G401.6 (cell line): ENCODE results near the gene RPL39.
"Not testable (repeated sequence)": the region's sequence is repeated elsewhere in the genome, so short reads cannot be mapped to it uniquely, and the experiment has no call there.

ENCODE experiments used
- FAIRE-seq: peaks from 2 replicates; lab custom pipeline; 2012; peaks lifted over from hg19 to GRCh38; lab: Jason Lieb, UNC

RPL39 gene

DNA sequence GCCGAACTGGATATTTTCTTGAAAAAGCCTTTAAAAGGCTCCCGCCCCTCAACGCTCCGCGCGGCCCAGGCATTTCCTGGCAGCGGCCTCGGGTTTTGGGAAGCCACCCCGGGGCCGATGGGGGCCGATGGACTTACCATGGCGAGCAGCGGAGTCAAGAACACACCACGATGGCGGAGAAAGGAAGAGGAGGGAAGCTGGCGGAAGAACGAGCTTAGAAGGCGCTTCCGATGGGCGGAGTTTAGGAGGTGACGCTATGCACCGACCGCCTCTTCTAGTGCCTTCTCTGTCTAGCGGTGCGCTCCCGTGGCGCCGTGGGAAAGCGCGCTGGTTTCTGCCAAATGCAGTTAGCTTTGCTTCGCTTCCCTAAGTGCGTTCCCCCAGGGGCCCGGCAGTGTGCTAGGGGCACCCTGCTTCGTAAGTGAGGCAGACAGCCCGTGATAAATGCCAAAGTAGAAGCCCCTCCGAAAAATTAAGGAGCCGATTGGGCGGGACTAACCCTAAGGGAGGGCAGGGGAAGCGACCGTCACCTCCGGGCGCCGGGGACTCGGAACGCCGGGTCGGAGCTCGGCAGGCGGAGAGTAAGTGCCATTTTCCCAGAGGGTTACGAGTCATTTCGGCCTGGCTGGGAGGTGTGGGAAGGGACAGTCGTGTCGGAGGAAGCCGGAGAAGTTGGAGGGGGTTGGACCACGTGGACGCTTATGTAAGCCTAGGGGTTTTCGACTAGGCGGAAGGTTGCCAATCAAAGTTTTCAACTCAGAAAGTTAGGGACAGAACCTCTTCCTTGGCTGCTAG lies at the start of gene RPL39:
Gene RPL39 (minus strand): TSS at position 194 of the 795 bp plus-strand sequence. CDS start 54 bp downstream, at position 140.
- FAIRE-seq: peak; percentile 88

DNA sequence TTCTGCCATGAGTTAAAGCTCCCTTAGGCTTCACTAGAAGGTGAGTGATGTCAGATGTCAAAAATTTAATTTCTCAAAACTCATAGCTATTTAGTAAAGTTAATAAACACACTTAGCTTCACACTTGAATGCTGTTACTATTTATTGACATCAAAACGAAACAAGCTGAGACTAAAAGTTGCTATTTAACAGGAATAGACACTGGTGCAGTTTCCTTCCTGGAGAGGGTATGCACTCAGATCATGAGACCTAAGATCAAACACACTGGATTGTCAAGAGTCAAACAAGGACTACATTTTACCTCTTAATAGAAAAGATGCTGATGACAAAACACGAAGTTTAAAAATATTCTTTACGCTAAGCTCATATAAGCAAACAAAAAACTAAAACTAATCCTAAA lies 42.5 kb upstream of the RPL39 start:
- FAIRE-seq: no peak

GRCh38 chrX:119828446-119828845 lies 37.0 kb upstream of the RPL39 start:
- no peak for FAIRE-seq

DNA sequence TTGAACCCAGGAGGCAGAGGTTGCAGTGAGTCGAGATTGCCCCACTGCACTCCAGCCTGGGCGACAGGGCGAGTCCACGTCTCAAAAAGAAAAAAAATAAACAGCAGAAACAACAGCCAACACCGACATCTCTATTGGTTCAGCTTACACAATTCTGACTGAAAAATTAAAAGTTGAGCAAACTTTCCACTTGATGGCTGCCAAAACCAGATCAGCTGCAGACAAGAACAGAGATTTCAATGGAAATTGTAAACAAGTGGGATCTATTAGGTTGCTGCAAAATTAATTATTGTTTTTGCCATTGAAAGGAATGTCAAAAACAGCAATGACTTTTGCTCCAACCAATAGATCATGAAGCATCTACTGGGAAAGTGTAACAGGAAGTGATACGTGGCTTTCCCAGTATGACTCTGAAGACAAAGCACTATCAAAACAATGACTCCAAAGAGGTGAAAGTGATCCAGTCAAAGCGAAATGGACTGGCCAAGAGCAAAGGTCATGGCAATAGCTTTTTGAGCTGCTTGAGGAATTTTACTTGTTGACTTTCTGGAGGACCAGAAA lies 35.0 kb upstream of the RPL39 start:
- no peak for FAIRE-seq

- not testable (repeated sequence) for FAIRE-seq
These were observed 32.8 kb upstream of the RPL39 start for GRCh38 chrX:119824221-119824620.

- FAIRE-seq: not testable (repeated sequence)
These were observed 30.3 kb upstream of the RPL39 start for GRCh38 chrX:119821703-119822102.

DNA sequence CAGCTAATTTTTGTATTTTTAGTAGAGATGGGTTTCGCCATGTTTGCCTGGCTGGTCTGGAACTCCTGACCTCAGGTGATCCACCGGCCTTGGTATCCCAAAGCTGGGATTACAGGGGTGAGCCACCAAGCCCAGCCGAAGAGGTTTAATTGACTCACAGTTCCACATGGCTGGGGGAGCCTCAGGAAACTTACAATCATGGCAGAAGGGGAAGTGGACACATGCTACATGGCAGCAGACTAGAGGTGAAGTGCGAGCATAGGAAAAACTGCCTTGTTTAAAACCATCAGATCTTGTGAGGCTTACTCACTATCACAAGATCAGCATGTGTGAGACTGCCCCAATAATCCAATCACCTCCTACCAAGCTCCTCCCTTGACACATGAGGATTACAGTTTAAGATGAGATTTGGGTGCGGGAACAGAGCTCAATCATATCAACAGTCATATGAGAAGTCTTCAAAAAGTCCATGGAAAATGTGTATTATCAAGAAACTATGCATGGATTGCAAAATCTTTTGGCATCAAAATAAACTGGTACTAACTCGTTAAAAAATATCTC lies 25.8 kb upstream of the RPL39 start:
- FAIRE-seq: no peak

GRCh38 chrX:119816300-119816699 lies 24.9 kb upstream of the RPL39 start:
- no peak for FAIRE-seq

DNA sequence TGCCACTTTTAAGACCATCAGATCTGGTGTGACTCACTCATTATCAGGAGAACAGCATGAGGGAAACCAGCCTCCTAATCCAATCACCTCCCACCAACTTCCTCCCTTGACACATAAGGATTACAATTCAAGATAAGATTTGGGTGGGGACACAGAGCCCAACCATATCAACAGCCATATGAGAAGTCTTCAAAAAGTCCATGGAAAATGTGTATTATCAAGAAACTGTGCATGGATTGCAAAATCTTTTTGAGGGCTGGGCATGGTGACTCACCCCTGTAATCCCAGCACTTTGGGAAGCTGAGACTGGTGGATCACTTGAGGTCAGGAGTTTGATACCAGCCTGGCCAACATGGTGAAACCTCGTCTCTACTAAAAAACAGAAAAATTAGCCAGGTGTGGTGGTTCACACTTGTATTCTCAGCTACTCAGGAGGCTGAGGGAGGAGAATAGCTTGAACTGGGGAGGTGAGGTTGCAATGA lies 17.8 kb upstream of the RPL39 start:
- FAIRE-seq: no peak

- not testable (repeated sequence) for FAIRE-seq
These were observed 17.0 kb upstream of the RPL39 start for GRCh38 chrX:119808461-119808860.

GRCh38 chrX:119802546-119802945 lies 11.1 kb upstream of the RPL39 start:
- no peak for FAIRE-seq

DNA sequence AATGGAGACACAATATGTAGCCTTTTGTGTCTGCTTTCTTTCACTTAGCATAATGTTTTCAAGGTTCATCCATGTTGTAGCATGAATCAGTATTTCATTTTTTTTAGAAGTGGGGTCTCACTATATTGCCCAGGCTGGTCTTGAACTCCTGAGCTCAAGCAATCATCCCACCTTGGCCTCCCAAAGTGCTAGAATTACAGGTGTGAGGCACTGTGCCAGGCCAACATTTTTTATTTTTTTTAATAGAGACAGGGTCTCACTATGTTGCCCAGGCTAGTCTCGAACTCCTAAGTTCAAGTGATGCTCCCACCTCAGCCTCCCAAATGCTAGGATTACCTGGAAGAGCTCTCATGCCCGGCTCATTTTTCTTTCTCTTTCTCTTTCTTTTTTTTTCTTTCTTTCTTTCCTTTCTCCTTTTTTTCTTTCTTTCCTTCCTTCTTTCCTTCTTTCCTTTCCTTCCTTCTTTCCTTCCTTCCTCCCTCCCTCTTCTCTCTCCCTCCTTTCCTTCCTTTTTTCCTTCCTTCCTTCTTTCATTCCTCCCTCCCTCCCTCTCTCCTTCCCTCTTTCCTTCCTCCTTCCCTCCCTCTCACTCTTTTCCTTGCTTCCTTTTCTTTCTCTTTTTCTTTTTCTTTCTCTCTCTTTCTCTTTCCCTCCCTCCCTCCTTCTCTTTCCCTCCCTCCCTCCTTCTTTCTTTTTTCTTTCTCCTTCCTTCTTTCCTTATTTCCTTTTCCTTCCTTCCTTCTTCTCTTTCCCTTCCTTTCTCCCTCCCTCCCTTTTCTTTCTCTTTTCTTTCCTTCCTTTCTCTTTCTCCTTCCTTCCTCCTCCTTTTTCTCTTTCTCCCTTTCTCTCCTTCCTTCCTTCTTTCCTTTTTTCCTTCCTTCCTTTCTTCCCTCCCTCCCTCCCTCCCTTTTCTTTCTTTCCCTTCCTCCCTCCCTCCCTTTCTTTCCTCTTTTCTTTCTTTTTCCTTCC lies 10.1 kb upstream of the RPL39 start:
- no peak for FAIRE-seq

DNA sequence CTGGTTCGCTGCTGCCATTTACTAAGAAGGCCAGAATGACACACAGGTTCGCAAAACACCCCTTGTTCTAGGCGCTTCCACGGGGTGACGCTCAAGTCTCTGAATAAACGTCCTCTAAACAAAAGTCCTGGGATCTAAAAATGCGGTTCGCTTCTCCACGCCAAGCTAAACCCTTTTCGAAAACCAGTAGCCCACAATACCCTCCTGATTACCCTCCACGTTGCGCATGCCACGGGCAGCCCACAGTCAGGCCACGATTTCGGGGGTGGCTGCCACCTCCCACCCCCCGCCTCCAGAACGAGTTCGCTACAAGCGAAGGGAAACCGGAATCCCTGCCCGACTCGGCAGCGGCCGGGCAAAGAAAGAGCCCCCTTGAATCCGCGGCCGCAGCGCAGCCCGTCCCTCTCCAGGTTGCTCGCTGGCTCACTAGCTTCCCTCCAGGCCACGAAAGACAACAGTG lies 423 bp downstream of the RPL39 start:
- no peak for FAIRE-seq

DNA sequence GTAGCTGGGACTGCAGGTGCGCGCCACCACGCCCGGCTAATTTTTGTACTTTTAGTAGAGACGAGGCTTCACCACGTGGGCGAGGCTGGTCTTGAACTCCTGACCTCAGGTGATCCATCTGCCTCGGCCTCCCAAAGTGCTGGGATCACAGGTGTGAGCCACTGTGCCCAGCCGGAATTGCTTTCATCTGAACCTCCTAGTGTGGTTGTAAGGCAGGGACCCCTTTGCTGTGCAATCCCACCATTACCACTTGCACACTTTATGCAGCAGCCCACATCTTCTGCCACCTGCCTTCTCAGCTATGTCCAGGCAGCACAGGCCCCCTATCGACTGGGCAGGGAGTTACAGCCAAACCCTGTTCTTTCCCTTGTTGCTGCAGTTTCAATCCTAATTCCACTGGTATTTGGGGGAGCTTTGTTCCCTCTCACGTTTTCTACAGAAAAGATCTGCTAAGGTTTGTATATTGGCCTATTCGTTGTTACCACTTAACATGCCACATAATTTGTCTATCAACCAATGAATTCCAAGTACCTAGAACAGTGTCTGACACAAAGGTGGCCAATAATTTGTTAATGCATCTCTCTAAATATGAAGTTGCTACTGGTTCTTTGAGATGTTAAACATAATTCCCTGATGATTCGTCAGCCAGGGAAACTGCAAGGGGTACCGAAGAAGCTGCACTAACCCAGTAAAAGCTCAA lies 6.5 kb downstream of the RPL39 start:
- peak; percentile 52 for FAIRE-seq

GRCh38 chrX:119783026-119783425 lies 8.4 kb downstream of the RPL39 start:
- FAIRE-seq: no peak

GRCh38 chrX:119778829-119779228 lies 12.6 kb downstream of the RPL39 start:
- no peak for FAIRE-seq

GRCh38 chrX:119775517-119776238 lies 15.8 kb downstream of the RPL39 start:
- FAIRE-seq: no peak

- not testable (repeated sequence) for FAIRE-seq
These were observed 22.0 kb downstream of the RPL39 start for GRCh38 chrX:119769388-119769787.

GRCh38 chrX:119768436-119768835 lies 23.0 kb downstream of the RPL39 start:
- not testable (repeated sequence) for FAIRE-seq

GRCh38 chrX:119763836-119764387 lies 27.5 kb downstream of the RPL39 start:
- FAIRE-seq: no peak
